ENCODE results near the gene GCNT3.
A peak's percentile ranks its signal among the peaks of the same experiment; 100 is the strongest.

The GCNT3 gene

GRCh38 chr15:59646277-59646676, 34.7 kb downstream of the GCNT3 start:
- FAIRE-seq, result no peak
- no peak for DNase-seq (ENCODE audit: insufficient read length, low spot score)
- TF ChIP-seq POLR2A (IDR thresholded peaks at IDR 0.05; ENCODE audit: low read depth, low read length) (no peak), TAF1 (IDR thresholded peaks at IDR 0.05; ENCODE audit: low read depth, low read length) (no peak)

- no peak for FAIRE-seq
- no peak for DNase-seq (ENCODE audit: insufficient read length, low spot score)
- TF ChIP-seq POLR2AphosphoS5 (IDR thresholded peaks at IDR 0.05; ENCODE audit: low read depth, low read length) (no peak), POU2F2 (IDR thresholded peaks at IDR 0.05; ENCODE audit: low read depth, low read length) (no peak), POLR2A (IDR thresholded peaks at IDR 0.05; ENCODE audit: low read depth, low read length) (no peak), TAF1 (IDR thresholded peaks at IDR 0.05; ENCODE audit: low read depth, low read length) (no peak)
These were observed 35.5 kb downstream of the GCNT3 start for GRCh38 chr15:59647085-59647484.

- no peak for FAIRE-seq
- TF ChIP-seq TAF1 (IDR thresholded peaks at IDR 0.05; ENCODE audit: low read depth, low read length), result no peak
- TF ChIP-seq PAX5 (IDR thresholded peaks at IDR 0.05; ENCODE audit: insufficient read depth, low read length, severe bottlenecking), result no peak
- no peak for TF ChIP-seq POU2F2 (IDR thresholded peaks at IDR 0.05; ENCODE audit: low read depth, low read length)
- no peak for DNase-seq (ENCODE audit: insufficient read length, low spot score)
These were observed 38.0 kb downstream of the GCNT3 start for GRCh38 chr15:59649603-59650002.

DNA sequence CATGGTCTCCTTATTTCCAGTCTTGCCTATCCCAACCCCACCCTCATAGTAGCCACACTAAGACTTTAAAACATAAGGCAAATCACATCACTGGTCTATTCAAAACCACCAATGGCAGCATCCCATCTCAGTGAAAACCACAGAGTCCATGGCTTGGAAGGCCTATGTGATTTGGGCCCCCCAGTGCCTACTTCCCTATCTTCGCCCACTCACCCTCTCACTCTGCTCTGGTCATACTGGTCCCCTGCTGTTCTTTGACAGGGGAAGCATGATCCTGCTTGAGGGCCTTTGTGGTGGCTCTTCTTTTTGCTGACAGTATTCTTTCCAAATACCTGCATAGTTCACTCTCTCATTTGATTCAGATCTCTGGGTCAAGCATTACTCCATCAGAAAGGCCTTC, 42.5 kb downstream of the GCNT3 start:
- DNase-seq (ENCODE audit: insufficient read length, low spot score) (no peak), FAIRE-seq (no peak)
- TF ChIP-seq POLR2AphosphoS5 (IDR thresholded peaks at IDR 0.05; ENCODE audit: low read depth, low read length), result no peak

DNA sequence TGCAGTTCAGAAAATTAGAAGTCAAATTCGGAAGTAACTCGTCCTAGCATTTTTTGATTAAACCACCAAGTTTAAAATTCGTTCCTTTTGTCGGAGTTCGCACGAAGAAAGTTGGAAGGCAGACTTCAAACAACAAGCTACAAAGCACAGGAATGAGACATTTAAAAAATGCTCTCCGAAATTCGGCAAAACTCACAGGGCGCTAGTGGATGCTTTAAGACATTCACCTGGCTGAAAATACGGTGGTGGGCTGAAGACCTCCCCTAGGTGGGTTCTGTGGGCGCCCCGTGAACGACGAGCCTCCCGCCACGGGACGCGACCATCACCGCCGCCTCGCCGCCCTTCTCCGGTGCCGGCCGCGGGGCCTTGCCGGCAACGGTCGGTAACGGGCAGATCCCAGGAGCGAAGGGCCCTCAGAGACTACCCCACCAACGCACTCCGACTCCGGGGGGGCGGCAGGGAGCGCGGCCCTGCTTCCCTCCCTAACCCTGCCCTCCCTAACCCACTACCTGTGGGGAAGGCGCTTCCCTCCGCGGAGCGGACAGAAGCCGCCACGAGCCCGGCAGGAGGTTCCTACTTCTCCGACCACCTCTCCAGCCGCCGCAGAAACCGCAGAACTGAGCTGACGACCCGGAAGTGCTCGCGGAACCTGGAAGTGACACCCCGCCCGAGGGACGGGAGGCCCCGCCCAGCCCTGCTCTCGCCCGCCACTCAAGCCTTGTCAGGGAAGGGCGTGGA, 45.5 kb downstream of the GCNT3 start, which contains the start of gene GTF2A2:
GTF2A2 (minus strand) TSS at position 619 of the 738 bp plus-strand sequence. CDS start 5,238 bp downstream, outside the sequence.
- DNase-seq (ENCODE audit: insufficient read length, low spot score) (peak; percentile 85), FAIRE-seq (peak; percentile 97)
- TF ChIP-seq POLR2AphosphoS5 (IDR thresholded peaks at IDR 0.05; ENCODE audit: low read depth, low read length), result peak; percentile 82
- TF ChIP-seq PAX5 (IDR thresholded peaks at IDR 0.05; ENCODE audit: insufficient read depth, low read length, severe bottlenecking), result no peak
- TF ChIP-seq SPI1 (IDR thresholded peaks at IDR 0.05; ENCODE audit: low read depth, low read length), result peak; percentile 36; the same call in 1 of the 2 replicates
- peak; percentile 64 for TF ChIP-seq TAF1 (IDR thresholded peaks at IDR 0.05; ENCODE audit: low read depth, low read length)
- peak; percentile 77 for TF ChIP-seq POLR2A (IDR thresholded peaks at IDR 0.05; ENCODE audit: low read depth, low read length)
- no peak for TF ChIP-seq POU2F2 (IDR thresholded peaks at IDR 0.05; ENCODE audit: low read depth, low read length)

GRCh38 chr15:59657635-59658125, 46.1 kb downstream of the GCNT3 start:
- no peak for FAIRE-seq
- no peak for DNase-seq (ENCODE audit: insufficient read length, low spot score)
- TF ChIP-seq POU2F2 (IDR thresholded peaks at IDR 0.05; ENCODE audit: low read depth, low read length), result no peak
- TF ChIP-seq PAX5 (IDR thresholded peaks at IDR 0.05; ENCODE audit: insufficient read depth, low read length, severe bottlenecking), result peak; percentile 2

GRCh38 chr15:59659366-59659765, 47.8 kb downstream of the GCNT3 start:
- no peak for DNase-seq (ENCODE audit: insufficient read length, low spot score)
- TF ChIP-seq POLR2AphosphoS5 (IDR thresholded peaks at IDR 0.05; ENCODE audit: low read depth, low read length) (no peak), PAX5 (IDR thresholded peaks at IDR 0.05; ENCODE audit: insufficient read depth, low read length, severe bottlenecking) (no peak), TAF1 (IDR thresholded peaks at IDR 0.05; ENCODE audit: low read depth, low read length) (no peak), POU2F2 (IDR thresholded peaks at IDR 0.05; ENCODE audit: low read depth, low read length) (no peak), POLR2A (IDR thresholded peaks at IDR 0.05; ENCODE audit: low read depth, low read length) (no peak), SPI1 (IDR thresholded peaks at IDR 0.05; ENCODE audit: low read depth, low read length) (no peak)
- FAIRE-seq, result no peak

DNA sequence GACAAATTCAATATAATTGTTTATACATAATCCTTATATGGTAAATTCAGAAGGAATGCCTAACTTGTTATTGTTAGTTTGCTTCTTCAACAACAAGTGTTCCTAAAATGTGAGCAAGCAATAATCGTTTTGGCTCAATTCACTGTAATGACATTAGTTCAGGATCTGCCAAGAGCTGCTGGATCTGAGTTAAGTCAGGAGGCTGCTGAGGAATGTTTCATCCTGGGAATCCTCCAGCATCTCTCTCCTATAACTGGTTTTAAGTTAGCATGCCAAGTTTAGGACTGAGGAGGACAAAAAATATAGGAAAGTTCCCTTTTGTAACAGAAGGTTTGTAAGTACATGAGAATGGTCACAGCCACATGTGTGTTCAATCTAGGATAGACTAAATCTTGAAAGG, 50.7 kb downstream of the GCNT3 start:
- DNase-seq (ENCODE audit: insufficient read length, low spot score) (no peak), FAIRE-seq (no peak)
- TF ChIP-seq POU2F2 (IDR thresholded peaks at IDR 0.05; ENCODE audit: low read depth, low read length) (no peak), TAF1 (IDR thresholded peaks at IDR 0.05; ENCODE audit: low read depth, low read length) (no peak), PAX5 (IDR thresholded peaks at IDR 0.05; ENCODE audit: insufficient read depth, low read length, severe bottlenecking) (no peak), POLR2A (IDR thresholded peaks at IDR 0.05; ENCODE audit: low read depth, low read length) (no peak), POLR2AphosphoS5 (IDR thresholded peaks at IDR 0.05; ENCODE audit: low read depth, low read length) (no peak), SPI1 (IDR thresholded peaks at IDR 0.05; ENCODE audit: low read depth, low read length) (no peak)

DNA sequence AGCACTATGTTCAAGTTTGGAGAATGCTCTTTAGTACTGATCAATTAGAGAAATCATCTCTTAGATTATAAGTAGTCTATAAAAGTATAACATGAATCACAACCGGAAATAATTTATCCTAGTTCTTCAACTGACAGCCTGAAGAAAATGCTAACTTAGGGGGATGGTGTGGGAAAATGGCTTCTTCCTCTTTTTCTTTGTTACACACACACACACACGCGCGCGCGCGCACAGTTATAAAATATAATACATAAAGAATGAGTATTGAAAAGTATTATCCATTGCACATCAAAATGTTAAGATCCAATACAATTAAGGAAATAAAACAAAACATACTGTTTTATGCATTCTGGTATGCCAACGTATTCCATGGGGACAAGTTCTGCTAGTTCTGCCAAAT, 57.0 kb downstream of the GCNT3 start:
- FAIRE-seq, result no peak
- TF ChIP-seq SPI1 (IDR thresholded peaks at IDR 0.05; ENCODE audit: low read depth, low read length) (no peak), POLR2A (IDR thresholded peaks at IDR 0.05; ENCODE audit: low read depth, low read length) (no peak), POU2F2 (IDR thresholded peaks at IDR 0.05; ENCODE audit: low read depth, low read length) (no peak), POLR2AphosphoS5 (IDR thresholded peaks at IDR 0.05; ENCODE audit: low read depth, low read length) (no peak), TAF1 (IDR thresholded peaks at IDR 0.05; ENCODE audit: low read depth, low read length) (no peak), PAX5 (IDR thresholded peaks at IDR 0.05; ENCODE audit: insufficient read depth, low read length, severe bottlenecking) (no peak)
- DNase-seq (ENCODE audit: insufficient read length, low spot score), result no peak

Data from GM12891 (cell line).